Neuron (in vitro differentiated cells): ENCODE data around the gene SLC24A2.
"Not testable (repeated sequence)": the region's sequence is repeated elsewhere in the genome, so short reads cannot be mapped to it uniquely, and the experiment has no call there.

Experiments
- H2AFZ ChIP-seq: one replicate; pipeline ENCODE4 v1.6.1; 2013; ENCODE audit warnings: low read depth, mild to moderate bottlenecking, inconsistent platforms, low read length, moderate library complexity
- H3K27me3 ChIP-seq: one replicate; pipeline ENCODE4 v1.6.1; 2013; ENCODE audit warnings: low read length; ENCODE audit not compliant: insufficient read depth
- H3K36me3 ChIP-seq: one replicate; pipeline ENCODE4 v1.6.1; 2013; ENCODE audit warnings: low read length; ENCODE audit not compliant: insufficient read depth
- H3K4me1 ChIP-seq: one replicate; pipeline ENCODE4 v1.6.1; 2013; ENCODE audit warnings: low read length; ENCODE audit not compliant: insufficient read depth
- H3K4me3 ChIP-seq: 2 replicates; pipeline ENCODE4 v1.5.1; 2013; ENCODE audit warnings: mild to moderate bottlenecking, low read length, moderate library complexity
- H3K9me3 ChIP-seq: one replicate; pipeline ENCODE4 v1.6.1; 2013; ENCODE audit warnings: low read length

SLC24A2 gene

GRCh38 chr9:19788614-19789271 lies at the start of gene SLC24A2:
TSS of gene SLC24A2 (minus strand) at chr9:19789037.
- H3K4me3 ChIP-seq: peak within 1 kb of the TSS; percentile 16
- peak within 1 kb of the TSS; percentile 28 for H2AFZ ChIP-seq
- H3K27me3 ChIP-seq: peaks cover 42% of the 10 kb centered on the region
- no peaks in the 10 kb centered on the region for H3K36me3 ChIP-seq
- H3K4me1 ChIP-seq: peaks cover 4% of the 10 kb centered on the region
- no peaks in the 10 kb centered on the region for H3K9me3 ChIP-seq

GRCh38 chr9:19833331-19833730 lies 44.5 kb upstream of the SLC24A2 start:
- H3K27me3 ChIP-seq, H3K4me3 ChIP-seq, H3K36me3 ChIP-seq, H3K9me3 ChIP-seq, H3K4me1 ChIP-seq, H2AFZ ChIP-seq: not testable (repeated sequence)

GRCh38 chr9:19830796-19831195 lies 42.0 kb upstream of the SLC24A2 start:
- no peak overlapping the region for H2AFZ ChIP-seq
- no peaks in the 10 kb centered on the region for H3K27me3 ChIP-seq
- H3K4me3 ChIP-seq: no peak overlapping the region
- H3K4me1 ChIP-seq: no peaks in the 10 kb centered on the region
- no peaks in the 10 kb centered on the region for H3K9me3 ChIP-seq
- H3K36me3 ChIP-seq: no peaks in the 10 kb centered on the region

GRCh38 chr9:19828576-19829109 lies 39.8 kb upstream of the SLC24A2 start:
- no peaks in the 10 kb centered on the region for H3K27me3 ChIP-seq
- no peak overlapping the region for H2AFZ ChIP-seq
- no peaks in the 10 kb centered on the region for H3K4me1 ChIP-seq
- no peaks in the 10 kb centered on the region for H3K9me3 ChIP-seq
- no peak overlapping the region for H3K4me3 ChIP-seq
- H3K36me3 ChIP-seq: no peaks in the 10 kb centered on the region

GRCh38 chr9:19816769-19817168 lies 27.9 kb upstream of the SLC24A2 start:
- Histone ChIP-seq H3K4me3 (no peak overlapping the region), H2AFZ (no peak overlapping the region), H3K36me3 (no peaks in the 10 kb centered on the region), H3K9me3 (no peaks in the 10 kb centered on the region), H3K27me3 (no peaks in the 10 kb centered on the region), H3K4me1 (no peaks in the 10 kb centered on the region)

- no peaks in the 10 kb centered on the region for H3K27me3 ChIP-seq
- H3K9me3 ChIP-seq: no peaks in the 10 kb centered on the region
- H3K36me3 ChIP-seq: no peaks in the 10 kb centered on the region
- H3K4me1 ChIP-seq: peaks cover 13% of the 10 kb centered on the region
- no peak overlapping the region for H3K4me3 ChIP-seq
- no peak overlapping the region for H2AFZ ChIP-seq
Observed at GRCh38 chr9:19812194-19812593, 23.4 kb upstream of the SLC24A2 start.

GRCh38 chr9:19809422-19810269 lies 20.8 kb upstream of the SLC24A2 start:
- H3K4me3 ChIP-seq: no peak overlapping the region
- H3K9me3 ChIP-seq: no peaks in the 10 kb centered on the region
- peaks cover 16% of the 10 kb centered on the region for H3K4me1 ChIP-seq
- no peaks in the 10 kb centered on the region for H3K36me3 ChIP-seq
- H2AFZ ChIP-seq: no peak overlapping the region
- no peaks in the 10 kb centered on the region for H3K27me3 ChIP-seq

GRCh38 chr9:19807182-19807892 lies 18.5 kb upstream of the SLC24A2 start:
- Histone ChIP-seq H3K9me3 (no peaks in the 10 kb centered on the region), H2AFZ (peak overlapping the region; percentile 23), H3K4me3 (no peak overlapping the region), H3K27me3 (no peaks in the 10 kb centered on the region), H3K36me3 (no peaks in the 10 kb centered on the region), H3K4me1 (peaks cover 16% of the 10 kb centered on the region)

GRCh38 chr9:19804431-19804830 lies 15.6 kb upstream of the SLC24A2 start:
- Histone ChIP-seq H2AFZ (no peak overlapping the region), H3K9me3 (no peaks in the 10 kb centered on the region), H3K36me3 (no peaks in the 10 kb centered on the region), H3K4me3 (no peak overlapping the region), H3K27me3 (no peaks in the 10 kb centered on the region), H3K4me1 (peaks cover 20% of the 10 kb centered on the region)

GRCh38 chr9:19800884-19801283 lies 12.0 kb upstream of the SLC24A2 start:
- Histone ChIP-seq H3K4me1 (peaks cover 5% of the 10 kb centered on the region), H3K27me3 (no peaks in the 10 kb centered on the region), H3K36me3 (no peaks in the 10 kb centered on the region), H2AFZ (no peak overlapping the region), H3K9me3 (no peaks in the 10 kb centered on the region), H3K4me3 (no peak overlapping the region)

- no peak overlapping the region for H3K4me3 ChIP-seq
- no peaks in the 10 kb centered on the region for H3K27me3 ChIP-seq
- no peaks in the 10 kb centered on the region for H3K9me3 ChIP-seq
- H2AFZ ChIP-seq: no peak overlapping the region
- no peaks in the 10 kb centered on the region for H3K36me3 ChIP-seq
- peaks cover 5% of the 10 kb centered on the region for H3K4me1 ChIP-seq
Observed at GRCh38 chr9:19799784-19800183, 10.9 kb upstream of the SLC24A2 start.

GRCh38 chr9:19788152-19788551 lies 685 bp downstream of the SLC24A2 start:
- peaks cover 42% of the 10 kb centered on the region for H3K27me3 ChIP-seq
- H2AFZ ChIP-seq: peak overlapping the region; percentile 28
- peaks cover 4% of the 10 kb centered on the region for H3K4me1 ChIP-seq
- H3K36me3 ChIP-seq: no peaks in the 10 kb centered on the region
- H3K9me3 ChIP-seq: no peaks in the 10 kb centered on the region
- H3K4me3 ChIP-seq: no peak overlapping the region

- Histone ChIP-seq H3K36me3 (no peaks in the 10 kb centered on the region), H3K27me3 (peaks cover 42% of the 10 kb centered on the region), H2AFZ (no peak overlapping the region), H3K9me3 (no peaks in the 10 kb centered on the region), H3K4me1 (peaks cover 4% of the 10 kb centered on the region), H3K4me3 (no peak overlapping the region)
Observed at GRCh38 chr9:19787672-19788071, 1.2 kb downstream of the SLC24A2 start.
